Gastroesophageal sphincter (tissue), 4 donors: ENCODE results near the gene KDM2B. TPM values are rescaled to one million over a fixed set of nuclear protein-coding genes. Genes with fewer than 3 reads are reported as not detected.

Experiments
- ATAC-seq: fragments of 150-250 bp; one replicate; pipeline ENCODE4 v1.9.1; 2016; ENCODE audit warnings: mild to moderate bottlenecking, moderate library complexity
- H3K27ac ChIP-seq, 4 donors: fragments of 200-600 bp; sonication (generic) in 3 of 4; 1 replicate in 3 of 4; 2 replicates in 1 of 4; pipeline ENCODE4 v1.5.1; 2016 to 2019
- H3K27me3 ChIP-seq: fragments of 200-600 bp; sonication (generic); one replicate; pipeline ENCODE4 v1.5.1; 2019
- H3K36me3 ChIP-seq, 2 donors: fragments of 200-600 bp; sonication (generic); one replicate each; pipeline ENCODE4 v1.5.1; 2019; ENCODE audit warnings: control low read depth in 1 of 2
- H3K4me1 ChIP-seq, 3 donors: fragments of 200-600 bp; sonication (generic); 1 replicate in 2 of 3; 2 replicates in 1 of 3; pipeline ENCODE4 v1.5.1; 2016 to 2019; ENCODE audit warnings: control low read depth in 2 of 3
- H3K4me3 ChIP-seq, 2 donors: fragments of 200-600 bp; sonication (generic); one replicate each; pipeline ENCODE4 v1.5.1; 2019; ENCODE audit warnings: mild to moderate bottlenecking in 1 of 2, moderate library complexity in 1 of 2
- H3K9me3 ChIP-seq, 3 donors: fragments of 200-600 bp; sonication (generic); one replicate each; pipeline ENCODE4 v1.5.1; 2017 to 2019; ENCODE audit warnings: control low read depth in 2 of 3
- CTCF ChIP-seq, 4 experiments: fragments of 200-600 bp in 2 of 4; fragments of 450-650 bp in 2 of 4; sonication (generic) in 1 of 4; IDR thresholded peaks; one replicate each; pipeline ENCODE4 v1.5.1; 2017 to 2019; ENCODE audit warnings: antibody characterized with exemption in 4 of 4, mild to moderate bottlenecking in 2 of 4, moderate library complexity in 2 of 4
- EP300 ChIP-seq: sonication (generic); formaldehyde crosslinking; IDR thresholded peaks from one replicate; pipeline ENCODE4 v1.6.1; 2017; ENCODE audit warnings: antibody characterized with exemption, mild to moderate bottlenecking
- POLR2A ChIP-seq, 2 donors: fragments of 450-650 bp; IDR thresholded peaks; one replicate each; pipeline ENCODE4 v1.6.1; 2017; ENCODE audit warnings: antibody characterized with exemption in 2 of 2, mild to moderate bottlenecking in 2 of 2, moderate library complexity in 1 of 2
- POLR2AphosphoS5 ChIP-seq: sonication (generic); formaldehyde crosslinking; IDR thresholded peaks from one replicate; pipeline ENCODE4 v1.6.1; 2017; ENCODE audit warnings: antibody characterized with exemption
- WGBS, 2 donors: methylation state at CpG; one replicate each; pipeline ENCODE4 v1.1.5; 2018; ENCODE audit warnings: low coverage in 1 of 2; 5-methylcytosine and 5-hydroxymethylcytosine counted together
- total RNA-seq, 4 donors: library from RNA; depleted of rRNA; stranded (reverse); fragments of >200 nt; gene quantifications; one replicate each; pipeline ENCODE4 v1.1.0, GENCODE V29; 2016

The KDM2B gene
- total RNA-seq, 4 donors from 2014 or later: 10.0 to 26.5 (median 15.0) TPM

GRCh38 chr12:121613462-121613861 is 32.6 kb upstream of the KDM2B start:
- 83% methylated on average over 6 of the region's 7 CpGs; no CpG with 5 or more reads in 1 of the 2 donors for WGBS, 2 donors

GRCh38 chr12:121611306-121611705 is 30.5 kb upstream of the KDM2B start:
- peak overlapping the region; percentile 36 to 85 (median 78) for H3K27ac ChIP-seq
- peak; percentile 42 for ATAC-seq
- H3K9me3 ChIP-seq: no peaks in the 10 kb centered on the region
- no peaks in the 10 kb centered on the region for H3K36me3 ChIP-seq
- peaks cover 0 to 27% (median 3%) of the 10 kb centered on the region in 3 donors for H3K4me1 ChIP-seq
- no peaks in the 10 kb centered on the region for H3K27me3 ChIP-seq
- no peak for TF ChIP-seq POLR2A (IDR thresholded peaks at IDR 0.05)
- TF ChIP-seq CTCF (IDR thresholded peaks at IDR 0.05): no peak
- no peak for TF ChIP-seq EP300
- TF ChIP-seq POLR2AphosphoS5: no peak
- 80% methylated on average over 2 of the region's 2 CpGs; no CpG with 5 or more reads in 1 of the 2 donors for WGBS, 2 donors
- no peak overlapping the region for H3K4me3 ChIP-seq

More at GRCh38 chr12:121613462-121613861, 32.6 kb upstream of the KDM2B start:
- H3K9me3 ChIP-seq: no peaks in the 10 kb centered on the region
- no peaks in the 10 kb centered on the region for H3K27me3 ChIP-seq
- peaks cover 0 to 27% (median 3%) of the 10 kb centered on the region in 3 donors for H3K4me1 ChIP-seq
- H3K27ac ChIP-seq: no peak overlapping the region
- no peaks in the 10 kb centered on the region for H3K36me3 ChIP-seq
- TF ChIP-seq EP300 (no peak), CTCF (IDR thresholded peaks at IDR 0.05) (no peak), POLR2AphosphoS5 (no peak), POLR2A (IDR thresholded peaks at IDR 0.05) (no peak)
- ATAC-seq: no peak
- no peak overlapping the region for H3K4me3 ChIP-seq

- TF ChIP-seq POLR2AphosphoS5 (peak; percentile 86), POLR2A (IDR thresholded peaks at IDR 0.05) (no peak)
- no peaks in the 10 kb centered on the region for H3K36me3 ChIP-seq
- H3K27me3 ChIP-seq: no peaks in the 10 kb centered on the region
- peak; percentile 75 for ATAC-seq
- peak overlapping the region; percentile 36 to 85 (median 78) for H3K27ac ChIP-seq
- WGBS, 2 donors: 10 to 13% methylated on average over 10 to 11 of the region's 11 CpGs
- H3K4me3 ChIP-seq: peak overlapping the region in 1 of 2 donors; percentile 26
- H3K4me1 ChIP-seq: peaks cover 0 to 27% (median 3%) of the 10 kb centered on the region in 3 donors
- no peaks in the 10 kb centered on the region for H3K9me3 ChIP-seq
Observed at GRCh38 chr12:121610239-121611149, 29.7 kb upstream of the KDM2B start.

GRCh38 chr12:121608301-121608700 is 27.5 kb upstream of the KDM2B start:
- Histone ChIP-seq H3K27ac (no peak overlapping the region), H3K4me3 (no peak overlapping the region), H3K27me3 (no peaks in the 10 kb centered on the region), H3K9me3 (no peaks in the 10 kb centered on the region), H3K4me1 (peaks cover 0 to 27% (median 3%) of the 10 kb centered on the region in 3 donors), H3K36me3 (no peaks in the 10 kb centered on the region)
- TF ChIP-seq POLR2AphosphoS5 (no peak), CTCF (IDR thresholded peaks at IDR 0.05) (no peak), POLR2A (IDR thresholded peaks at IDR 0.05) (no peak), EP300 (no peak)
- WGBS, 2 donors: 90% methylated on average over 4 of the region's 6 CpGs; no CpG with 5 or more reads in 1 of the 2 donors
- ATAC-seq: no peak

GRCh38 chr12:121603581-121603980 is 22.8 kb upstream of the KDM2B start:
- Histone ChIP-seq H3K27me3 (no peaks in the 10 kb centered on the region), H3K4me3 (no peak overlapping the region), H3K4me1 (no peaks in the 10 kb centered on the region), H3K27ac (no peak overlapping the region), H3K36me3 (no peaks in the 10 kb centered on the region), H3K9me3 (no peaks in the 10 kb centered on the region)
- 78% methylated on average over 5 of the region's 6 CpGs; no CpG with 5 or more reads in 1 of the 2 donors for WGBS, 2 donors
- TF ChIP-seq POLR2A (IDR thresholded peaks at IDR 0.05) (no peak), POLR2AphosphoS5 (no peak), EP300 (no peak), CTCF (IDR thresholded peaks at IDR 0.05) (no peak)
- no peak for ATAC-seq
